Measurements from ENCODE around the gene DAND5. TPM values are rescaled to one million over a fixed set of nuclear protein-coding genes. Genes with fewer than 3 reads are reported as not detected.
A peak's percentile ranks its signal among the peaks of the same experiment; 100 is the strongest.

The DAND5 gene
- total RNA-seq, 1 experiment from 2014 or later = 0.17 TPM

DNA sequence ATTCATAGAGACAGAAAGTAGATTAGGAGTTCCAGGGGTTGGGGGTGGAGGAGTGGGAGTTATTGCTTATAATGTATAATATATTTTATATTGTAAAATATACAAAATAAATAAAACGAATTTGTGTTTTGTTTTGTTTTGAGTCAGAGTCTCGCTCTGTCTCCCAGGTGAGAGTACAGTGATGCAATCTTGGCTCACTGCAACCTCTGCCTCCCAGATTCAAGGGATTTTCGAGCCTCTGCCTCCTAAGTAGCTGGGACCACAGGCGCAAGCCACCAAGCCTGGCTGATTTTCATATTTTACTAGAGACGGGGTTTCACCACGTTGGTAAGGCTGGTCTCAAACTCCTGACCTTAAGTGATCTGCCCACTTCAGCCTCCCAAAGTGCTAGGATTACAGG lies 9.9 kb upstream of the DAND5 start:
- Histone ChIP-seq H3K4me1 (ENCODE audit: insufficient read depth, low read length, poor library complexity, severe bottlenecking) (peaks cover 14% of the 10 kb centered on the region), H3K27me3 (replicated peaks; ENCODE audit: insufficient read depth, low read depth, low read length, poor library complexity) (no peaks in the 10 kb centered on the region), H3K27ac (ENCODE audit: low read depth, low read length, poor library complexity, severe bottlenecking) (no peak overlapping the region), H3K4me3 (ENCODE audit: low read depth, low read length, poor library complexity, severe bottlenecking) (no peak overlapping the region), H3K9me3 (ENCODE audit: low read depth, low read length, poor library complexity, severe bottlenecking) (no peaks in the 10 kb centered on the region), H3K36me3 (ENCODE audit: insufficient read depth, low read length, poor library complexity, severe bottlenecking) (peaks cover 6% of the 10 kb centered on the region)
- CTCF ChIA-PET = no interaction called here
- BruUV-seq (replicated peaks) = no TSS peak
- no peak for DNase-seq (ENCODE audit: low spot score)
- no peak for TF ChIP-seq EZH2 (IDR thresholded peaks at IDR 0.05; ENCODE audit: borderline replicate concordance, low read depth, low read length, poor library complexity, severe bottlenecking)
- TF ChIP-seq, protein P1, sequence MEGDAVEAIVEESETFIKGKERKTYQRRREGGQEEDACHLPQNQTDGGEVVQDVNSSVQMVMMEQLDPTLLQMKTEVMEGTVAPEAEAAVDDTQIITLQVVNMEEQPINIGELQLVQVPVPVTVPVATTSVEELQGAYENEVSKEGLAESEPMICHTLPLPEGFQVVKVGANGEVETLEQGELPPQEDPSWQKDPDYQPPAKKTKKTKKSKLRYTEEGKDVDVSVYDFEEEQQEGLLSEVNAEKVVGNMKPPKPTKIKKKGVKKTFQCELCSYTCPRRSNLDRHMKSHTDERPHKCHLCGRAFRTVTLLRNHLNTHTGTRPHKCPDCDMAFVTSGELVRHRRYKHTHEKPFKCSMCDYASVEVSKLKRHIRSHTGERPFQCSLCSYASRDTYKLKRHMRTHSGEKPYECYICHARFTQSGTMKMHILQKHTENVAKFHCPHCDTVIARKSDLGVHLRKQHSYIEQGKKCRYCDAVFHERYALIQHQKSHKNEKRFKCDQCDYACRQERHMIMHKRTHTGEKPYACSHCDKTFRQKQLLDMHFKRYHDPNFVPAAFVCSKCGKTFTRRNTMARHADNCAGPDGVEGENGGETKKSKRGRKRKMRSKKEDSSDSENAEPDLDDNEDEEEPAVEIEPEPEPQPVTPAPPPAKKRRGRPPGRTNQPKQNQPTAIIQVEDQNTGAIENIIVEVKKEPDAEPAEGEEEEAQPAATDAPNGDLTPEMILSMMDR (conservative IDR thresholded peaks at IDR 0.05; ENCODE audit: low read depth, low read length) = no peak
- POLR2A ChIA-PET (ENCODE audit: low non-redundant PET) = interaction anchor here (0.7 kb wide), 1 partner anchor 86 kb away, joined by 4 read pairs; no protein-coding TSS in a partner anchor
- intact Hi-C loops (cut with micrococcal nuclease; ENCODE audit: unreplicated experiment) = no loop called here

DNA sequence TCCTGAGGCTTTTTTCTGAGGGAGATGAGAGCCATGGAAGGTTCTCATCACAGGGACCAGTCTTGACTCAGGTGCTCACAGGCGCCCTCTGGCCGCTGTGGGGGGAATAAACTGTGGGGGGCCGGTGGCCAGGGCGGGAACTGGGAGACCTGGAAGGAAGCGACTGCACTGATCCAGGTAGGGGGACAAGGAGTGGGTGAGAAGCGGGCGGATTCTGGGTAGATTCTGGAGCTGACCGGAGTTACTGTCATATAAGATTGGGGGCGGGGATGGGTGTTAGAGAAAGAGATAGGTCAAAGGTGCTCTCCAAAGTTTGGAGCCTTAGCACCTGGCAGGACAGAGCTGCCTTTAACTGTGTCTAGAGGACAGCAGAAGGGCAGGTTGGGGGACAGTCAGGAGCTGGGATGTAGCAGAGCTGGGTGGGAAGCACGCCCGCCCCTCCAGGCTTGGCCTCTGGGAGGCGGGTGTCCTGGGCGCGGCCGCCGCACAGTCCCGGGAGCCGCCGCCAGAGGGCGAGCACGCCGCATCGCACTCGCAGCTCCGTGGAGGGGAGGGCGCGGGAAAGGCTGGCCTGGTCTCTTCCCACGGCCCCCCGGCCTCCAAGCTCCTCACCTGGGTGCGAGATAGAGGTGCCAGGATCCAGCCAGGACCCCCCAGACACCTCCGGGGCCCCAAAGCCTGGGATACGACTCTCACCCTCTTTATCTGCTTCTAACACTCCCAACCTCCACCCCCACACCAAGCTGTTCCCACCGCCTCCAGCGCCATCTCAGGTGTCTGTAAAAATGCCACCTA lies 4.2 kb upstream of the DAND5 start:
- peak; percentile 85 for DNase-seq (ENCODE audit: low spot score)
- BruUV-seq (replicated peaks) = no TSS peak
- ChIA-PET CTCF (interaction anchor here (0.5 to 1.6 kb wide), 13 partner anchors 9 to 249 kb away, joined by 3 to 18 read pairs (median 5); partner anchors contain the start of genes GCDH and RAD23A), POLR2A (ENCODE audit: low non-redundant PET) (interaction anchor here (0.6 kb wide), 1 partner anchor 16 kb away, joined by 5 read pairs; no protein-coding TSS in a partner anchor)
- no peaks in the 10 kb centered on the region for H3K9me3 ChIP-seq (ENCODE audit: low read depth, low read length, poor library complexity, severe bottlenecking)
- intact Hi-C loops (cut with micrococcal nuclease; ENCODE audit: unreplicated experiment) = loop anchor here (2.0 kb wide), 1 partner anchor 80 kb away; no protein-coding TSS in a partner anchor
- no peak for TF ChIP-seq EZH2 (IDR thresholded peaks at IDR 0.05; ENCODE audit: borderline replicate concordance, low read depth, low read length, poor library complexity, severe bottlenecking)
- TF ChIP-seq, protein P1 (conservative IDR thresholded peaks at IDR 0.05; ENCODE audit: low read depth, low read length) = peak; percentile 89
- H3K4me3 ChIP-seq (ENCODE audit: low read depth, low read length, poor library complexity, severe bottlenecking) = peak overlapping the region; percentile 44
- no peaks in the 10 kb centered on the region for H3K36me3 ChIP-seq (ENCODE audit: insufficient read depth, low read length, poor library complexity, severe bottlenecking)
- H3K4me1 ChIP-seq (ENCODE audit: insufficient read depth, low read length, poor library complexity, severe bottlenecking) = peaks cover 3% of the 10 kb centered on the region
- H3K27ac ChIP-seq (ENCODE audit: low read depth, low read length, poor library complexity, severe bottlenecking) = peak overlapping the region; percentile 46
- H3K27me3 ChIP-seq (replicated peaks; ENCODE audit: insufficient read depth, low read depth, low read length, poor library complexity) = no peaks in the 10 kb centered on the region

DNA sequence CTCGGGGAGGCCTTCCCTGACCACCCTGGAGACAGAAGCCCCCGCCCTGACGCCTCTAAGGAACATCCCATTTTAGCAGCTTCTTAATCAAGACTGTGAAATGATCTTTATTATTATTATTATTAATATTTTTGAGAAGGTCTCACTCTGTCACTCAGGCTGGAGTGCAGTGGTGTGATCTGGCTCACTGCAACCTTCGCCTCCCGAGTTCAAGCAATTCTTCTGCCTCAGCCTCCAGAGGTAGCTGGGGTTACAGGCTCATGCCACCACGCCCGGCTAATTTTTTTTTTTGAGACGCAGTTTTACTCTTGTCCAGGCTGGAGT lies 3.6 kb upstream of the DAND5 start:
- no peak overlapping the region for H3K27ac ChIP-seq (ENCODE audit: low read depth, low read length, poor library complexity, severe bottlenecking)
- CTCF ChIA-PET = interaction anchor here (1.0 to 1.6 kb wide), 11 partner anchors 10 to 200 kb away, joined by 3 to 18 read pairs (median 5); partner anchors contain the start of genes GCDH and RAD23A
- DNase-seq (ENCODE audit: low spot score) = no peak
- intact Hi-C loops (cut with micrococcal nuclease; ENCODE audit: unreplicated experiment) = loop anchor here (2.0 kb wide), 1 partner anchor 81 kb away; no protein-coding TSS in a partner anchor
- peak overlapping the region; percentile 44 for H3K4me3 ChIP-seq (ENCODE audit: low read depth, low read length, poor library complexity, severe bottlenecking)
- H3K4me1 ChIP-seq (ENCODE audit: insufficient read depth, low read length, poor library complexity, severe bottlenecking) = peaks cover 3% of the 10 kb centered on the region
- no TSS peak for BruUV-seq (replicated peaks)
- POLR2A ChIA-PET (ENCODE audit: low non-redundant PET) = interaction anchor here (0.6 kb wide), 1 partner anchor 16 kb away, joined by 5 read pairs; no protein-coding TSS in a partner anchor
- no peaks in the 10 kb centered on the region for H3K27me3 ChIP-seq (replicated peaks; ENCODE audit: insufficient read depth, low read depth, low read length, poor library complexity)
- no peaks in the 10 kb centered on the region for H3K9me3 ChIP-seq (ENCODE audit: low read depth, low read length, poor library complexity, severe bottlenecking)
- TF ChIP-seq EZH2 (IDR thresholded peaks at IDR 0.05; ENCODE audit: borderline replicate concordance, low read depth, low read length, poor library complexity, severe bottlenecking) = no peak
- TF ChIP-seq, protein P1 (conservative IDR thresholded peaks at IDR 0.05; ENCODE audit: low read depth, low read length) = no peak
- H3K36me3 ChIP-seq (ENCODE audit: insufficient read depth, low read length, poor library complexity, severe bottlenecking) = no peaks in the 10 kb centered on the region

Data from A673 (cell line).